ENCODE measurements around the gene LTK.

DNA sequence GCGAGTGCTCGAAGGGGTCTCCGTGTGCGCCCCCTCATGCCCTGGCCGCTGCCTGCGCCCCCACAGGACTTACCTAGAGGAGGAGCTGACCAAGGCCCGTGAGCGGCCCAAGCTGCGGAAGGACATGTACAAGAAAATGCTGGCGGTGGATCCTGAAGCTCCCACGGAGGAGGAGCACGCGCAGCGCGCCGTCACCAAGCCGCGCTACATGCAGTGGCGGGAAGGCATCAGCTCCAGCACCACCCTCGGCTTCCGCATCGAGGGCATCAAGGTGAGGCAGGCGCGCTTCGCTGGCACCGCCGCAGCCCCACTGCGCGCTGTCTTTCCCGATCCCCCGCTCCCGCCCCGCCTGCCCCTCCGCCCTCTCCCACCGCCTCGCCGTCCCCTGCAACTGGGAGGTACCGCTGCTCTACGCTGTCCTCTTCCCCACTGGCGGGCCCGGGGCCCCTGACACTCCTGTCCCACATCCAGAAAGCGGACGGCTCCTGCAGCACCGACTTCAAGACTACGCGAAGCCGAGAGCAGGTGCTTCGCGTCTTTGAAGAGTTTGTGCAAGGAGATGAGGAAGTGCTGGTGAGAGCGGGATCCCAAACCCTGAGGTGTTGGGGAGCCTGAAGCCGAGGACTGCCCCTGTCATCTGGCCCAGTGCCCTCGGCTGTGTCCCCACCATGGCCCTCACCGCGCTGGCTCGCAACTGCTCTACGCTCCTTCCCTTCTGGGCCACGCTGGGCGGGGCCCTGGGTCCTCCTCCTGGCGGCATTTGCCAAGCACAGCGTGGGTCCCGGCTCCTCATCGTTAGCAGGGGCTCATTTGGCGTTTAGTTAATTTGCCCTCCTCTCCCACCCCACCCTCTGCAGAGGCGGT is 11.5 kb downstream of the LTK start:
- TF ChIP-seq, protein P1, sequence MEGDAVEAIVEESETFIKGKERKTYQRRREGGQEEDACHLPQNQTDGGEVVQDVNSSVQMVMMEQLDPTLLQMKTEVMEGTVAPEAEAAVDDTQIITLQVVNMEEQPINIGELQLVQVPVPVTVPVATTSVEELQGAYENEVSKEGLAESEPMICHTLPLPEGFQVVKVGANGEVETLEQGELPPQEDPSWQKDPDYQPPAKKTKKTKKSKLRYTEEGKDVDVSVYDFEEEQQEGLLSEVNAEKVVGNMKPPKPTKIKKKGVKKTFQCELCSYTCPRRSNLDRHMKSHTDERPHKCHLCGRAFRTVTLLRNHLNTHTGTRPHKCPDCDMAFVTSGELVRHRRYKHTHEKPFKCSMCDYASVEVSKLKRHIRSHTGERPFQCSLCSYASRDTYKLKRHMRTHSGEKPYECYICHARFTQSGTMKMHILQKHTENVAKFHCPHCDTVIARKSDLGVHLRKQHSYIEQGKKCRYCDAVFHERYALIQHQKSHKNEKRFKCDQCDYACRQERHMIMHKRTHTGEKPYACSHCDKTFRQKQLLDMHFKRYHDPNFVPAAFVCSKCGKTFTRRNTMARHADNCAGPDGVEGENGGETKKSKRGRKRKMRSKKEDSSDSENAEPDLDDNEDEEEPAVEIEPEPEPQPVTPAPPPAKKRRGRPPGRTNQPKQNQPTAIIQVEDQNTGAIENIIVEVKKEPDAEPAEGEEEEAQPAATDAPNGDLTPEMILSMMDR (IDR thresholded peaks at IDR 0.05): no peak
- TF ChIP-seq POLR2A (IDR thresholded peaks at IDR 0.05): no peak

Measured in adrenal gland (tissue), 5 donors.